Activated CD8-positive, alpha-beta T cell treated with anti-CD3 and anti-CD28 coated beads for 36 hours (primary cell): ENCODE results near the gene NCOA7. TPM values are rescaled to one million over a fixed set of nuclear protein-coding genes. Genes with fewer than 3 reads are reported as not detected.

ENCODE experiments used
- ATAC-seq: fragments of 200-7000 bp; cut with Tn5 transposase; one replicate; pipeline ENCODE4 v1.10.0; 2021; ENCODE audit warnings: mild to moderate bottlenecking, moderate library complexity
- CTCF ChIA-PET: fragments of 350-600 bp; sonication (Branson Sonifier 250); formaldehyde crosslinking; loops from one replicate; lab custom pipeline; 2021; ENCODE audit warnings: antibody characterized with exemption; lab: Charles Lee
- POLR2A ChIA-PET: fragments of 350-600 bp; sonication (Branson Sonifier 250); formaldehyde crosslinking; loops from one replicate; lab custom pipeline; 2021; ENCODE audit warnings: antibody characterized with exemption; lab: Charles Lee
- DNase-seq: peaks from one replicate; pipeline ENCODE4 v3.0.0-alpha.2; 2020
- H3K27ac Mint-ChIP-seq: one replicate; pipeline ENCODE4 v1.8.0; 2021; ENCODE audit warnings: mild to moderate bottlenecking, mixed read lengths
- H3K27me3 Mint-ChIP-seq: one replicate; pipeline ENCODE4 v1.8.0; 2021; ENCODE audit warnings: mixed read lengths
- H3K36me3 Mint-ChIP-seq: one replicate; pipeline ENCODE4 v1.8.0; 2021; ENCODE audit warnings: low read depth, mixed read lengths
- H3K4me1 Mint-ChIP-seq: one replicate; pipeline ENCODE4 v1.8.0; 2021; ENCODE audit warnings: low read depth, mixed read lengths
- H3K4me3 Mint-ChIP-seq: one replicate; pipeline ENCODE4 v1.8.0; 2021; ENCODE audit warnings: mild to moderate bottlenecking, moderate library complexity, mixed read lengths
- H3K9me3 Mint-ChIP-seq: one replicate; pipeline ENCODE4 v1.8.0; 2021; ENCODE audit warnings: mixed read lengths
- CTCF ChIP-seq: fragments of 200-600 bp; IDR thresholded peaks from one replicate; pipeline ENCODE4 v1.8.0; 2022; ENCODE audit warnings: antibody characterized with exemption, mild to moderate bottlenecking
- intact Hi-C: fragments of 100-400 bp; cut with micrococcal nuclease; formaldehyde crosslinking; loops from one replicate; pipeline ENCODE4 v1.10.0; 2022
- total RNA-seq, 2 experiments: library from RNA; stranded (reverse); gene quantifications; one replicate each; pipeline ENCODE4 v1.2.3, GENCODE V29; 2021

Gene NCOA7
- total RNA-seq, 2 experiments from 2014 or later = 43.4 to 44.9 TPM

GRCh38 chr6:125944434-125944816, 153.7 kb downstream of the NCOA7 start:
- intact Hi-C loops = no loop called here
- H3K4me3 Mint-ChIP-seq = no peak overlapping the region
- CTCF ChIA-PET = interaction anchor here (1.0 to 1.6 kb wide), 5 partner anchors 9 to 38 kb away, joined by 3 to 10 read pairs (median 4); partner anchors contain the start of gene HINT3
- POLR2A ChIA-PET = no interaction called here
- peaks cover 7% of the 10 kb centered on the region for H3K4me1 Mint-ChIP-seq
- TF ChIP-seq CTCF = no peak
- no peaks in the 10 kb centered on the region for H3K36me3 Mint-ChIP-seq
- ATAC-seq = no peak
- H3K9me3 Mint-ChIP-seq = no peaks in the 10 kb centered on the region
- peaks cover 11% of the 10 kb centered on the region for H3K27me3 Mint-ChIP-seq
- H3K27ac Mint-ChIP-seq = no peak overlapping the region
- DNase-seq = no peak

GRCh38 chr6:125944896-125945295, 154.1 kb downstream of the NCOA7 start:
- peaks cover 9% of the 10 kb centered on the region for H3K27me3 Mint-ChIP-seq
- POLR2A ChIA-PET = no interaction called here
- no peak for DNase-seq
- CTCF ChIA-PET = interaction anchor here (1.5 kb wide), 1 partner anchor 38 kb away, joined by 4 read pairs; no protein-coding TSS in a partner anchor
- ATAC-seq = no peak
- H3K9me3 Mint-ChIP-seq = no peaks in the 10 kb centered on the region
- no peak overlapping the region for H3K27ac Mint-ChIP-seq
- TF ChIP-seq CTCF = no peak
- no peak overlapping the region for H3K4me3 Mint-ChIP-seq
- H3K36me3 Mint-ChIP-seq = no peaks in the 10 kb centered on the region
- intact Hi-C loops = no loop called here
- H3K4me1 Mint-ChIP-seq = peaks cover 7% of the 10 kb centered on the region

GRCh38 chr6:125945378-125946141, 154.8 kb downstream of the NCOA7 start:
- intact Hi-C loops = no loop called here
- Mint-ChIP-seq H3K9me3 (no peaks in the 10 kb centered on the region), H3K4me3 (no peak overlapping the region), H3K27ac (no peak overlapping the region), H3K4me1 (peaks cover 7% of the 10 kb centered on the region), H3K27me3 (peaks cover 8% of the 10 kb centered on the region), H3K36me3 (no peaks in the 10 kb centered on the region)
- ATAC-seq = no peak
- ChIA-PET CTCF (interaction anchor here (1.0 to 1.5 kb wide), 3 partner anchors 11 to 39 kb away, joined by 4 read pairs; partner anchors contain the start of gene HINT3), POLR2A (no interaction called here)
- no peak for TF ChIP-seq CTCF
- DNase-seq = no peak

- no peak overlapping the region for H3K4me3 Mint-ChIP-seq
- TF ChIP-seq CTCF = no peak
- H3K27me3 Mint-ChIP-seq = peaks cover 10% of the 10 kb centered on the region
- DNase-seq (no peak), ATAC-seq (no peak)
- POLR2A ChIA-PET = interaction anchor here (0.8 kb wide), 1 partner anchor 29 kb away, joined by 3 read pairs; no protein-coding TSS in a partner anchor
- CTCF ChIA-PET = interaction anchor here (0.7 to 2.3 kb wide), 7 partner anchors 8 to 167 kb away, joined by 3 to 16 read pairs (median 3); partner anchors contain the start of gene HINT3
- H3K9me3 Mint-ChIP-seq = no peaks in the 10 kb centered on the region
- no peak overlapping the region for H3K27ac Mint-ChIP-seq
- intact Hi-C loops = no loop called here
- H3K4me1 Mint-ChIP-seq = peaks cover 7% of the 10 kb centered on the region
- no peaks in the 10 kb centered on the region for H3K36me3 Mint-ChIP-seq
Measured at GRCh38 chr6:125947615-125948014, 156.9 kb downstream of the NCOA7 start.

GRCh38 chr6:125948455-125948854, 157.7 kb downstream of the NCOA7 start:
- CTCF ChIA-PET = interaction anchor here (0.7 to 2.3 kb wide), 6 partner anchors 8 to 168 kb away, joined by 3 to 16 read pairs (median 3); partner anchors contain the start of gene HINT3
- no peaks in the 10 kb centered on the region for H3K36me3 Mint-ChIP-seq
- no peak overlapping the region for H3K4me3 Mint-ChIP-seq
- intact Hi-C loops = no loop called here
- H3K4me1 Mint-ChIP-seq = peaks cover 7% of the 10 kb centered on the region
- no peak overlapping the region for H3K27ac Mint-ChIP-seq
- H3K27me3 Mint-ChIP-seq = peaks cover 12% of the 10 kb centered on the region
- POLR2A ChIA-PET = interaction anchor here (0.8 kb wide), 1 partner anchor 30 kb away, joined by 3 read pairs; no protein-coding TSS in a partner anchor
- DNase-seq = no peak
- no peak for TF ChIP-seq CTCF
- H3K9me3 Mint-ChIP-seq = no peaks in the 10 kb centered on the region
- ATAC-seq = no peak
